ENCODE measurements around the gene PRMT1. TPM values are rescaled to one million over a fixed set of nuclear protein-coding genes. Genes with fewer than 3 reads are reported as not detected.
A peak's percentile ranks its signal among the peaks of the same experiment; 100 is the strongest.

Gene PRMT1
- total RNA-seq, 3 donors from 2014 or later (not counting 1 experiment from before 2014, with no cell fraction given): 77.0 to 92.5 (median 78.2) TPM

DNA sequence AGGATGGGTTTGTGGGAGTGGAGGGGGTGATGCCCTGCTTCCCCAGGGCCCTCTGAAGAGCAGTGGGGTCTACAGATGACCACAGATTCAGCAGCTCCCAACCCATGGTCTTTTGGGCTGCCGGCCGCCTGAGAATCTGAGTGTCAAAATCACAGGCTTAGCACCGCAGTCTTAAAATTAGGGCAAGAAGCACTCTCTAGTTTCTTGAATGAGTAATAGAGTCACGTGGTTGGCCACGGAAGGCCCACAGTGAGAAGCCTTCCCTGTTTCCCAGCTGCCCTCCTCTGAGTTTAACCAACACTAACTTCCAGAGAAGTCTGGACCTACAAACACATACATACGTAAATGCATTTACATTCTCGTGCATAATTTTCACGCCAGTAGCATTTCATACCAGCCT lies 5.2 kb downstream of the PRMT1 start:
- no peaks in the 10 kb centered on the region for H3K36me3 Mint-ChIP-seq

GRCh38 chr19:49683814-49684250 lies 6.8 kb downstream of the PRMT1 start:
- H3K36me3 Mint-ChIP-seq: no peaks in the 10 kb centered on the region
- Histone ChIP-seq H3K36me3 (ENCODE audit: control insufficient read depth, insufficient read depth, low read length) (peaks cover 44% of the 10 kb centered on the region), H3K4me3 (ENCODE audit: low read length) (no peak overlapping the region), H3K27me3 (ENCODE audit: control insufficient read depth, insufficient read depth, low read length) (no peaks in the 10 kb centered on the region), H3K4me1 (ENCODE audit: control insufficient read depth, insufficient read depth, low read length) (peaks cover 17% of the 10 kb centered on the region), H3K9me3 (ENCODE audit: control insufficient read depth, insufficient read depth, low read length) (no peaks in the 10 kb centered on the region), H3K27ac (ENCODE audit: low read length) (no peak overlapping the region)
- intact Hi-C loops (cut with micrococcal nuclease): no loop called here
- ATAC-seq (no peak), DNase-seq (no peak)
- no peak overlapping the region for H3K4me3 Mint-ChIP-seq
- peaks cover 0 to 35% of the 10 kb centered on the region in 2 donors for H3K4me1 Mint-ChIP-seq
- H3K27ac Mint-ChIP-seq: peak overlapping the region in 1 of 2 donors; percentile 38
- WGBS (ENCODE audit: insufficient coverage): 93% methylated on average over 18 of the region's 18 CpGs
- no peak for TF ChIP-seq CTCF (IDR thresholded peaks at IDR 0.05)
- H3K27me3 Mint-ChIP-seq (ENCODE audit: low read depth in 2 of 2): no peaks in the 10 kb centered on the region
- H3K9me3 Mint-ChIP-seq: no peaks in the 10 kb centered on the region

More for the DNA sequence above, 5.2 kb downstream of the PRMT1 start:
- peaks cover 41% of the 10 kb centered on the region for H3K36me3 ChIP-seq (ENCODE audit: control insufficient read depth, insufficient read depth, low read length)
- WGBS (ENCODE audit: insufficient coverage): 92% methylated on average over 8 of the region's 8 CpGs
- peaks cover 28% of the 10 kb centered on the region for H3K4me1 ChIP-seq (ENCODE audit: control insufficient read depth, insufficient read depth, low read length)
- H3K4me3 ChIP-seq (ENCODE audit: low read length): no peak overlapping the region
- H3K9me3 ChIP-seq (ENCODE audit: control insufficient read depth, insufficient read depth, low read length): no peaks in the 10 kb centered on the region
- intact Hi-C loops (cut with micrococcal nuclease): no loop called here
- peak in 1 of 2 donors; percentile 23 for DNase-seq
- Mint-ChIP-seq H3K4me1 (peaks cover 10 to 38% of the 10 kb centered on the region in 2 donors), H3K27ac (no peak overlapping the region), H3K27me3 (ENCODE audit: low read depth in 2 of 2) (no peaks in the 10 kb centered on the region), H3K4me3 (no peak overlapping the region), H3K9me3 (no peaks in the 10 kb centered on the region)
- TF ChIP-seq CTCF (IDR thresholded peaks at IDR 0.05): no peak
- ATAC-seq: no peak
- no peak overlapping the region for H3K27ac ChIP-seq (ENCODE audit: low read length)
- H3K27me3 ChIP-seq (ENCODE audit: control insufficient read depth, insufficient read depth, low read length): no peaks in the 10 kb centered on the region

- Mint-ChIP-seq H3K27me3 (ENCODE audit: low read depth in 2 of 2) (no peaks in the 10 kb centered on the region), H3K36me3 (no peaks in the 10 kb centered on the region), H3K27ac (peak overlapping the region in 1 of 2 donors; percentile 38), H3K9me3 (no peaks in the 10 kb centered on the region), H3K4me3 (no peak overlapping the region), H3K4me1 (peaks cover 0 to 33% of the 10 kb centered on the region in 2 donors)
- no peaks in the 10 kb centered on the region for H3K27me3 ChIP-seq (ENCODE audit: control insufficient read depth, insufficient read depth, low read length)
- DNase-seq (peak in 1 of 2 donors; percentile 49), ATAC-seq (no peak)
- peak; percentile 8 for TF ChIP-seq CTCF (IDR thresholded peaks at IDR 0.05)
- H3K27ac ChIP-seq (ENCODE audit: low read length): no peak overlapping the region
- H3K36me3 ChIP-seq (ENCODE audit: control insufficient read depth, insufficient read depth, low read length): peaks cover 44% of the 10 kb centered on the region
- H3K4me3 ChIP-seq (ENCODE audit: low read length): no peak overlapping the region
- H3K4me1 ChIP-seq (ENCODE audit: control insufficient read depth, insufficient read depth, low read length): peaks cover 19% of the 10 kb centered on the region
- intact Hi-C loops (cut with micrococcal nuclease): no loop called here
- WGBS (ENCODE audit: insufficient coverage): 91% methylated on average over 35 of the region's 35 CpGs
- H3K9me3 ChIP-seq (ENCODE audit: control insufficient read depth, insufficient read depth, low read length): no peaks in the 10 kb centered on the region
Measured at GRCh38 chr19:49684251-49684982, 7.3 kb downstream of the PRMT1 start.
